ENCODE measurements around the gene DPP10. TPM values are rescaled to one million over a fixed set of nuclear protein-coding genes. Genes with fewer than 3 reads are reported as not detected.

The DPP10 gene
- total and polyA plus RNA-seq, 2 of the 13 experiments (the other 11 are each of a cell fraction or from before 2014, with no cell fraction given), result 0.95 to 1.7 TPM

- no peak for TF ChIP-seq SYNCRIP (IDR thresholded peaks at IDR 0.05; ENCODE audit: insufficient read depth, low read depth, low read length)
- TF ChIP-seq ARID4A (CRISPR knock-in tag; IDR thresholded peaks at IDR 0.05; ENCODE audit: borderline replicate concordance), result no peak
- no peak for TF ChIP-seq ZNF205 (CRISPR knock-in tag; IDR thresholded peaks at IDR 0.05)
- peak; percentile 43 for TF ChIP-seq YY1 (IDR thresholded peaks at IDR 0.05; ENCODE audit: insufficient read depth, insufficient replicate concordance, low read depth, low read length)
- no peak for TF ChIP-seq SRSF1 (optimal IDR thresholded peaks at IDR 0.05; ENCODE audit: low read depth, low read length)
- TF ChIP-seq HBP1 (CRISPR knock-in tag; IDR thresholded peaks at IDR 0.05; ENCODE audit: low read depth), result no peak
- no peak for TF ChIP-seq ZBTB2 (CRISPR knock-in tag; IDR thresholded peaks at IDR 0.05; ENCODE audit: low read depth)
- peak; percentile 26 for TF ChIP-seq ASH2L (IDR thresholded peaks at IDR 0.05; ENCODE audit: insufficient read length, low read depth, low read length)
- TF ChIP-seq ZNF362 (CRISPR knock-in tag; IDR thresholded peaks at IDR 0.05; ENCODE audit: borderline replicate concordance), result no peak
- no peak for TF ChIP-seq TIGD3 (CRISPR knock-in tag; IDR thresholded peaks at IDR 0.05; ENCODE audit: borderline replicate concordance)
Measured at GRCh38 chr2:115161081-115161770, 718.8 kb downstream of the DPP10 start (continued).

All from HepG2 (cell line).